ENCODE data around the gene GRIP2.

Gene GRIP2

GRCh38 chr3:14463330-14464140, 76.6 kb downstream of the GRIP2 start:
- no peak for DNase-seq

- no peak for DNase-seq
Measured at GRCh38 chr3:14462738-14463137, 77.4 kb downstream of the GRIP2 start.

GRCh38 chr3:14461748-14462324, 78.3 kb downstream of the GRIP2 start:
- DNase-seq, result peak; percentile 20

- DNase-seq, result no peak
Measured at GRCh38 chr3:14461006-14461747, 79.0 kb downstream of the GRIP2 start.

- no peak for DNase-seq
Measured at GRCh38 chr3:14460342-14461005, 79.7 kb downstream of the GRIP2 start.

- no peak for DNase-seq
Measured at GRCh38 chr3:14459787-14460186, 80.4 kb downstream of the GRIP2 start.

DNA sequence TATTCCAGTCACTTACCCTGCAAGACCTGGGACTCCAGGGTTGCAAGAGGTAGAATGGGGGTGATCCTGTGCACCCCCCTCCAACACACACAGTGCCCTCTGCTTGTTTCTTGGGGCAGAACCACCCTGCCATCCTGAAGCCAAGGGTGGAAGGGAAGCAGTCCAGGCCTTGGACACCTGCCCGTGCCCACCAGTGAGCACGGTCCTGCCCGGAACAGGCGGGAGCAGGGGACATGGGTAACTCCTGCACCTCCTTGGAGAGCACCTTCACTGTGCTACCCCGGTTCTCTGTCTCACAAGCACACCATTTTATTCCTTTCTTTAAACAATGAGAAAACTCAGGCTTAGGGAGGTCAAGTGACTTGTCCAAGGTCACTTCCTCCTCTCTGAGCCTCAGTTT, 80.8 kb downstream of the GRIP2 start:
- no peak for DNase-seq

GRCh38 chr3:14458434-14459275, 81.5 kb downstream of the GRIP2 start:
- no peak for DNase-seq

GRCh38 chr3:14457999-14458398, 82.1 kb downstream of the GRIP2 start:
- no peak for DNase-seq

DNA sequence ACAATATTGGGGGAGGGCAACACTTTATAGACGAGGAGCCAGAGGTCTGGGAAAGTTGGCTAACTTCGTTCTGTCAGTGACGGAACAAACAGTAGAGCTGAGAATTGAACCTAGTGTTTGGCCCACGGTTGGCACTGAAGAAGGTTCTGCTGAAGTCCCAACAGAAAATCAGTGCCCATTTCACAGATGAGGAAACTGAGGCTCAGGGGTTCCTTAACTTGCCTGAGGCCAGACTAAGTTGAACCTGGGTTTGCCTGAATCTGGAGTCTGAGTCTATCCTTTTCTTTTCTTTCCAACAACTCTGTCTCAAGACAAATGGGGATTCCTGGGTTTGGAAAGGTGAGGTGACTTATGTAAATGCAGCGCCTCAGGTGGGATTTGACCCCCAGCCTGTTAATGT, 82.7 kb downstream of the GRIP2 start:
- no peak for DNase-seq

DNA sequence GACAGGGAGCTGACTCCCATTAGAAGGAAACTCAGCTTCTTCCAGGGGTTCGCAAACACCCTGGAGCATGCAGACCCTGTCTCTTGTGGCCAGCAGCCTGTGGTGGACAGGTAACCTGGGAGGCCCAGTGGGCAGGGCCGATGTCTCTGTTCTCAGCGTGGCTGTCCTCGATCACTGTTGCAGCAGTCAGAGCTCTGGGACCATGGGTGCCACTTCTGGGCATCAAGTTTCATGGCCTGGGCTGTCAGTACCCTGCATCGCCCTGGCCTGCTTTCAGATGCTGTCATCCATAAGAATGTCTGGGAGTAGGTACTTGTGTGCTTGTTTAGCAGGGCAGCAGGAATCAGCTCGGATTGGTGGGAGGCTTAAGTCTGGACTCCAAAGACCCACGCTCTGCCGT, 83.3 kb downstream of the GRIP2 start:
- DNase-seq, result no peak

DNA sequence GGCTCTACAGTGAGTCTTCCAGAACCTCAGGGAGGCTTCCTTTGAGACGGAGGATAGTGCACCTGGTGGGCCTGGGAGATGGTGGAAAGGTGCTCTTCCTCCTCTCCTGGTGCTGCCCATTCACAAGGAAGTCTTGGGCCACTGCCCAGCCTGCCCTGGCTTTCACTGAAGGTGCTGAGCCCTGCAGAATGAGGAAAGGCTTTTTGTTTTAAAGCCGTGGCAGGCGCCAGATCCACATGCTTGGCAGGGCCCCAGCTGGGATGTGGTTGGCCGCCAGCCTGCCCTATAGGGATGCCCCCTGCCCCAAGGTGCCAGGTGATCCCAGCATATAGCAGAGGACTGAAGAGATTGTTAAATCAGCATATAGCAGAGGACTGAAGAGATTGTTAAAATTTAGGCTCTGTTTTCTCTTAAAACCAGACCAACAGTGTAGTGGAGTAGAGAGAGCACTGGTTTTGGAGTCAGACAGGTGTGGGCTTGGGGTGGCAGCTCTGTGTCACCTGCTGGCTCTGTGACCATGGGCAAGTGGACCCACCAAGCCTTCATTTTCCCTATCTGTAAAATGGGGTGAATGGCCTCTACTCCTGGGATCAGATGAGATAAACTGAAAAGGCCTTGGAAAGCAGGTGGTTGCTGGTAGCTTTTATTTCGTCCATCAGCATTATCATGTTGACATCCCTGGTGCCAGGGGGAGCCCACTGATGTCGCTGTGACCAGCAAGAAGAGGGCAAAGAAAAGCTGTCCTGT, 84.4 kb downstream of the GRIP2 start:
- no peak for DNase-seq

- no peak for DNase-seq
Measured at GRCh38 chr3:14454639-14455310, 85.4 kb downstream of the GRIP2 start.

GRCh38 chr3:14453876-14454638, 86.1 kb downstream of the GRIP2 start:
- DNase-seq, result no peak

GRCh38 chr3:14452740-14453710, 87.1 kb downstream of the GRIP2 start:
- DNase-seq, result no peak

DNA sequence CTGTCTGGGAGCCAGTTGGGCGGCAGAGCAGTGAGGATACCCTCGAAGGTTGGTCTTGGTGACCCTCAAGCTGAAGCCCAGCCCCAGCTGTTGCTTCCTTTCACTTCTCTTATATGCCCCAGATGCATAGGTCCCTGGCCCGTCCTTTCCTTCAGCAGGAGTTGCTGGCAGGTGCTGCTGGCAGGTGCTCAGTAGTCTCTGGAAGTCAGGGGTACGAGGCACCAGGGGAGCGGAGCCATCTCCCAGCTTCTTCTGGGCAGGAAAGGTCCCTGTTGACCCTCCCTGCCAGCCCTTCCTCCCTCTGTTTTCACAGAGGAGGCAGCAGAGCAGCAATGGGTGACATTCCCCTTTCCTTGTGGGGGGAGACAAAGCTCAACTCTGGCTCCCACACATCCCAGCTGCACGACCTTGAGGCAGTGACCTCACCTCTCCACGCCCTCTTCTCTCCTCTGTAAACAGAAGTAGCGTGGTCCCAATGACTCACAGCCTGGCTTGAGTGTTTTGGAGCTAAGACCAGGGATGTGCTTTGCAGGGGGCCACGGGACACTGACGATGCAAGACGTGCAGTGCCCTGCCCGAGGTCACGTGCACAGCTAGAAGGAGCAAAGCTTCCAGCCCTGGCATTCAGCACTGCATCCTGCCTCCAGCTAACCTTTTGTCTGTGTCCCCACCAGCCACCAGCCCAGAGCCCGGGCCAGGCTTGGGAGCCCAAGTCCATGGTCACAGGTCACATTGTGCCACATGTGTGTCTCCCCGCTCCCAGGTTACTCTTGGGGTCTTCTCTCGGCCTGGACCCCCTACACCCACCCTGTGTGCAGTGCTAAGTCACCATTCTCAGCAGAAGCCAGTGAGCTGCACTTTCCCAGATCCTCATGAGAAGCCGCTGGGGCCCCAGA, 88.0 kb downstream of the GRIP2 start:
- no peak for DNase-seq

GRCh38 chr3:14450922-14451606, 89.1 kb downstream of the GRIP2 start:
- no peak for DNase-seq
